PC-3 (cell line): ENCODE measurements around the gene FIGLA. TPM values are rescaled to one million over a fixed set of nuclear protein-coding genes. Genes with fewer than 3 reads are reported as not detected.

Experiments
- ATAC-seq: fragments of 200-7000 bp; cut with Tn5 transposase; 2 replicates; pipeline ENCODE4 v1.9.1; 2020; ENCODE audit warnings: mild to moderate bottlenecking, moderate library complexity
- BruUV-seq: library from RNA; stranded (reverse); fragments of 400-500 nt; replicated peaks from 2 replicates; lab custom pipeline; 2021; lab: Mats Ljungman, UMichigan
- CTCF ChIA-PET: fragments of 300-600 bp; sonication (Branson Sonifier 250); formaldehyde crosslinking; loops from one replicate; lab custom pipeline; 2022; ENCODE audit warnings: antibody characterized with exemption; lab: Charles Lee
- POLR2A ChIA-PET: fragments of 300-600 bp; sonication (Branson Sonifier 250); formaldehyde crosslinking; loops from one replicate; lab custom pipeline; 2022; ENCODE audit warnings: antibody characterized with exemption; ENCODE audit not compliant: unreplicated experiment; lab: Charles Lee
- DNase-seq: peaks from one replicate; pipeline ENCODE4 v3.0.0-alpha.2; 2015
- H2AFZ ChIP-seq: fragments of 300-600 bp; sonication (generic); 2 replicates; pipeline ENCODE4 v1.6.0; 2016; ENCODE audit warnings: antibody characterized with exemption, low read length
- H3F3A ChIP-seq: fragments of 300-600 bp; sonication (generic); one replicate; pipeline ENCODE4 v1.6.0; 2017; ENCODE audit warnings: antibody characterized with exemption, low read length, control low read depth, mild to moderate bottlenecking; ENCODE audit not compliant: unreplicated experiment
- H3K27ac ChIP-seq: fragments of 300-600 bp; sonication (generic); 2 replicates; pipeline ENCODE4 v1.5.1; 2016; ENCODE audit warnings: mild to moderate bottlenecking, low read length
- H3K27me3 ChIP-seq: fragments of 300-600 bp; sonication (generic); 2 replicates; pipeline ENCODE4 v1.6.1; 2016; ENCODE audit warnings: low read length, mixed read lengths
- H3K36me3 ChIP-seq: fragments of 300-600 bp; sonication (generic); 2 replicates; pipeline ENCODE4 v1.6.1; 2016; ENCODE audit warnings: low read depth, mixed run types, low read length, mixed read lengths
- H3K4me1 ChIP-seq: fragments of 300-600 bp; sonication (generic); 2 replicates; pipeline ENCODE4 v1.5.1; 2016; ENCODE audit warnings: low read length; ENCODE audit not compliant: insufficient read depth
- H3K4me2 ChIP-seq: fragments of 300-600 bp; sonication (generic); 2 replicates; pipeline ENCODE4 v1.6.0; 2016; ENCODE audit warnings: low read length
- H3K4me3 ChIP-seq: fragments of 300-600 bp; sonication (generic); 2 replicates; pipeline ENCODE4 v1.5.1; 2016; ENCODE audit warnings: mild to moderate bottlenecking, low read length, mixed read lengths
- H3K79me2 ChIP-seq: fragments of 300-600 bp; sonication (generic); 2 replicates; pipeline ENCODE4 v1.6.1; 2017; ENCODE audit warnings: low read length, mixed read lengths
- H3K9ac ChIP-seq: fragments of 300-600 bp; sonication (generic); 2 replicates; pipeline ENCODE4 v1.6.0; 2016; ENCODE audit warnings: mild to moderate bottlenecking, low read length
- H3K9me2 ChIP-seq: fragments of 300-600 bp; sonication (generic); replicated peaks from 2 replicates; pipeline ENCODE4 v1.6.1; 2016; ENCODE audit warnings: mixed run types, low read length, mixed read lengths
- H3K9me3 ChIP-seq: fragments of 300-600 bp; sonication (generic); 2 replicates; pipeline ENCODE4 v1.6.1; 2016; ENCODE audit warnings: low read length, mixed read lengths
- H4K20me1 ChIP-seq: fragments of 300-600 bp; sonication (generic); 2 replicates; pipeline ENCODE4 v1.6.1; 2016; ENCODE audit warnings: low read length, mixed read lengths
- CTCF ChIP-seq: fragments of 300-600 bp; sonication (generic); conservative IDR thresholded peaks from 2 replicates; pipeline ENCODE4 v1.5.1; 2017; ENCODE audit warnings: antibody characterized with exemption, low read depth, mild to moderate bottlenecking, low read length
- EZH2 ChIP-seq: fragments of 300-600 bp; sonication (generic); IDR thresholded peaks from one replicate; pipeline ENCODE4 v1.6.1; 2017; ENCODE audit warnings: antibody characterized with exemption, mild to moderate bottlenecking, low read length; ENCODE audit not compliant: unreplicated experiment
- EZH2phosphoT487 ChIP-seq: fragments of 300-600 bp; sonication (generic); IDR thresholded peaks from 2 replicates; pipeline ENCODE4 v1.6.1; 2018; ENCODE audit warnings: mild to moderate bottlenecking, antibody characterized with exemption, low read length, borderline replicate concordance
- intact Hi-C: fragments of 100-400 bp; cut with micrococcal nuclease; formaldehyde crosslinking; loops from 2 replicates; pipeline ENCODE4 v1.9.0; 2023
- total RNA-seq: library from RNA; depleted of rRNA; stranded (reverse); fragments of >200 nt; gene quantifications from 2 replicates; pipeline ENCODE4 v1.2.3, GENCODE V29; 2014

FIGLA gene
- total RNA-seq, 1 experiment from 2014 or later: not detected

GRCh38 chr2:70797506-70797905 is 7.1 kb upstream of the FIGLA start:
- Histone ChIP-seq H3K36me3 (no peaks in the 10 kb centered on the region), H3F3A (no peaks in the 10 kb centered on the region), H3K4me2 (no peak overlapping the region), H3K9me3 (no peaks in the 10 kb centered on the region), H3K79me2 (no peaks in the 10 kb centered on the region), H3K27me3 (peaks cover 50% of the 10 kb centered on the region), H3K4me1 (no peaks in the 10 kb centered on the region), H3K4me3 (no peak overlapping the region), H3K9me2 (no peaks in the 10 kb centered on the region), H4K20me1 (no peaks in the 10 kb centered on the region), H3K9ac (no peak overlapping the region), H2AFZ (no peak overlapping the region), H3K27ac (no peak overlapping the region)
- no TSS peak for BruUV-seq
- no peak for TF ChIP-seq EZH2
- no peak for TF ChIP-seq CTCF
- no peak for TF ChIP-seq EZH2phosphoT487
- CTCF ChIA-PET: no interaction called here
- POLR2A ChIA-PET: no interaction called here
- ATAC-seq (no peak), DNase-seq (no peak)
- intact Hi-C loops: no loop called here

- Histone ChIP-seq H3K27me3 (peaks cover 47% of the 10 kb centered on the region), H3K9me2 (no peaks in the 10 kb centered on the region), H3K9me3 (no peaks in the 10 kb centered on the region), H3K27ac (no peak overlapping the region), H3K9ac (no peak overlapping the region), H3F3A (no peaks in the 10 kb centered on the region), H3K4me3 (no peak overlapping the region), H3K4me2 (no peak overlapping the region), H3K4me1 (no peaks in the 10 kb centered on the region), H4K20me1 (no peaks in the 10 kb centered on the region), H3K36me3 (no peaks in the 10 kb centered on the region), H2AFZ (no peak overlapping the region), H3K79me2 (no peaks in the 10 kb centered on the region)
- DNase-seq: no peak
- intact Hi-C loops: no loop called here
- POLR2A ChIA-PET: interaction anchor here (0.6 kb wide), 1 partner anchor 45 kb away, joined by 3 read pairs; no protein-coding TSS in a partner anchor
- CTCF ChIA-PET: no interaction called here
- TF ChIP-seq CTCF (no peak), EZH2 (no peak), EZH2phosphoT487 (no peak)
- ATAC-seq: no peak
- no TSS peak for BruUV-seq
Observed at GRCh38 chr2:70796262-70796661, 5.8 kb upstream of the FIGLA start.

- Histone ChIP-seq H2AFZ (no peak overlapping the region), H3K4me1 (no peaks in the 10 kb centered on the region), H3K79me2 (no peaks in the 10 kb centered on the region), H3F3A (no peaks in the 10 kb centered on the region), H3K9ac (no peak overlapping the region), H3K36me3 (no peaks in the 10 kb centered on the region), H4K20me1 (no peaks in the 10 kb centered on the region), H3K4me3 (no peak overlapping the region), H3K4me2 (no peak overlapping the region), H3K9me3 (no peaks in the 10 kb centered on the region), H3K9me2 (no peaks in the 10 kb centered on the region), H3K27me3 (peaks cover 44% of the 10 kb centered on the region), H3K27ac (no peak overlapping the region)
- intact Hi-C loops: no loop called here
- no peak for DNase-seq
- ChIA-PET CTCF (no interaction called here), POLR2A (no interaction called here)
- no peak for ATAC-seq
- no TSS peak for BruUV-seq
- no peak for TF ChIP-seq EZH2
- TF ChIP-seq CTCF: no peak
- no peak for TF ChIP-seq EZH2phosphoT487
Observed at GRCh38 chr2:70795164-70795995, 4.9 kb upstream of the FIGLA start.
